ENCODE measurements around the gene RASA3.

RASA3 gene

GRCh38 chr13:114025405-114025713, 107.1 kb downstream of the RASA3 start:
- no peak overlapping the region for H3K4me3 ChIP-seq
- DNase-seq (ENCODE audit: low spot score): no peak
- peak overlapping the region in 1 of 2 donors; percentile 69 for H3K27ac ChIP-seq
- TF ChIP-seq, protein P1, sequence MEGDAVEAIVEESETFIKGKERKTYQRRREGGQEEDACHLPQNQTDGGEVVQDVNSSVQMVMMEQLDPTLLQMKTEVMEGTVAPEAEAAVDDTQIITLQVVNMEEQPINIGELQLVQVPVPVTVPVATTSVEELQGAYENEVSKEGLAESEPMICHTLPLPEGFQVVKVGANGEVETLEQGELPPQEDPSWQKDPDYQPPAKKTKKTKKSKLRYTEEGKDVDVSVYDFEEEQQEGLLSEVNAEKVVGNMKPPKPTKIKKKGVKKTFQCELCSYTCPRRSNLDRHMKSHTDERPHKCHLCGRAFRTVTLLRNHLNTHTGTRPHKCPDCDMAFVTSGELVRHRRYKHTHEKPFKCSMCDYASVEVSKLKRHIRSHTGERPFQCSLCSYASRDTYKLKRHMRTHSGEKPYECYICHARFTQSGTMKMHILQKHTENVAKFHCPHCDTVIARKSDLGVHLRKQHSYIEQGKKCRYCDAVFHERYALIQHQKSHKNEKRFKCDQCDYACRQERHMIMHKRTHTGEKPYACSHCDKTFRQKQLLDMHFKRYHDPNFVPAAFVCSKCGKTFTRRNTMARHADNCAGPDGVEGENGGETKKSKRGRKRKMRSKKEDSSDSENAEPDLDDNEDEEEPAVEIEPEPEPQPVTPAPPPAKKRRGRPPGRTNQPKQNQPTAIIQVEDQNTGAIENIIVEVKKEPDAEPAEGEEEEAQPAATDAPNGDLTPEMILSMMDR (IDR thresholded peaks at IDR 0.05): no peak

GRCh38 chr13:114024603-114025404, 107.6 kb downstream of the RASA3 start:
- TF ChIP-seq, protein P1 (IDR thresholded peaks at IDR 0.05): no peak
- Histone ChIP-seq H3K4me3 (no peak overlapping the region), H3K27ac (no peak overlapping the region)
- DNase-seq (ENCODE audit: low spot score): no peak

DNA sequence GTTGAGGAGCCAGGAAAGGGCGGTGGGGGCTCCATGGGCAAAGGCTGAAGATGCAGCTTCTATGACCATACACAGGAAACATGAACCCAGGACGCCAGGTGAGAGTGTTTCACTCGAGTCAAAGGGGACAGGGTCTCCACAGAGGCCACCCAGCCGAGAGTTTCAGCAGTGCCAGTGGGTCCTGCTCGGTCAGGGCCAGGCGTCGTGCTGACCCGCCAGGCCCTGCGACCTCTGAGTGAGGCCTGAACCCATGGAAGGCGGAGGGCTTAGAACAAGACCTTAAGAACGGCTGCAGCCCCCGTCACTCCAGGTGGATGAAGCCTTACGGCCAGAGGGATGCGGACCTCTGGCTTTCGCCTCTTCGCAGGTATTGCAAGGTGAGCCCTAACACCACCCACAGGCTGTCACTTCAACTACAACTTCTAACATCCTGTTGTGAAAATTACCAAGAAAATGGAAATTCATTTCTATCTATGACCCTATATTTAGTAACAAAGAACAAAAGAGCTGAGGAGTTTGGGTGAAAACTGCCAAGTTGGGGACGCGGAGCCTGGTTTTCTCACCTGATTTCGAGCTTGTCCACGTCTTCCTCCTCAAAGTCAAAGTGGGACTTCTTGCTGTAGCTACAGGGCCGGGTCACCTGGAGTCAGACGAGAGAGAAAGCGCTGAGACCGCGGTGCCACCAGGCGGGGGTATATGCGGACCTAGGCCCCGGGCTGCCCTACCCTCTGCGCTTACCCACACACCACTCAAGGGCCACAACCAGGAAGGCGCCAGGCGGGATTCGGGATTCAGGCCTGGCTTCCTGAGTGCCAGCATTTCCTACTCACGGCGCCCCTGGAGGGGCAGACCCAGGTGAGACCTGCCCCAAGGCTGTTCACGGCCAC, 108.5 kb downstream of the RASA3 start:
- no peak for DNase-seq (ENCODE audit: low spot score)
- H3K27ac ChIP-seq: no peak overlapping the region
- H3K4me3 ChIP-seq: no peak overlapping the region
- TF ChIP-seq, protein P1 (IDR thresholded peaks at IDR 0.05): no peak

DNA sequence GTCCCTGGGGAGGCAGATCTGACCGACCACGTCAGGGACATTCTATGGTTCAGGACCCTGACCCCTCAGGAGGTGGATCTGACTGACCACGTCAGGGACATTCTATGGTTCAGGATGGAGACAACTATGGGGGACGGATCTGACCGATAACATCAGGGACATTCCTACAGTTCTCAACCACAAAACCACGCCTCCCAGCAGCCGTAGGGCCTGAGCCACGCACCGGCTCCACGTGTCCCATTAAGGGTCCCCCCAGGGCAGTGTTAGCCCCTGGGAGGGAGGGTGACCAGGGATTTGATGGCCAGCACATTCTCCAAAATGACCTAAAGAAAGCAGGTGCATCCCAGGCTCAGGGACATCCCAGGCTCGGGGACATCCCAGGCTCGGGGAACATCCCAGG, 109.5 kb downstream of the RASA3 start:
- Histone ChIP-seq H3K4me3 (no peak overlapping the region), H3K27ac (no peak overlapping the region)
- TF ChIP-seq, protein P1 (IDR thresholded peaks at IDR 0.05): no peak
- DNase-seq (ENCODE audit: low spot score): no peak

DNA sequence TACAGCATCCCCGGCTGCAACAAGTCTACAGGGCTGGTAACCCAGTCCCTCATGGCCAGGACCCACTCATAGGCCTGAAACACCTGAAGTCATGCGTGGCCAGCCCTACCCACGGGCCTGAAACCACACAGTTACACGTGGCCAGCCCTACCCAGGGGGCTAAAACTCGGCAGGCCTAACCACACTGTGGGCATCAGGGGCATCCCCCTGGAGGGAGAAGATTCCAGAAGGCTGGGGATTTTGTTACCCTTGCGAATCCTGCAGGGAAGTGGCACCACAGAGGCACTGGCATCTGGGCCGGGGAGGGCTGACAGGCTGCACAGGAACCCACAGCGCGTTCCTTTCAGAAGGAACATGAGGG, 110.1 kb downstream of the RASA3 start:
- TF ChIP-seq, protein P1 (IDR thresholded peaks at IDR 0.05): no peak
- no peak overlapping the region for H3K4me3 ChIP-seq
- DNase-seq (ENCODE audit: low spot score): no peak
- no peak overlapping the region for H3K27ac ChIP-seq

GRCh38 chr13:114021464-114022308, 110.7 kb downstream of the RASA3 start:
- Histone ChIP-seq H3K4me3 (no peak overlapping the region), H3K27ac (no peak overlapping the region)
- DNase-seq (ENCODE audit: low spot score): no peak
- TF ChIP-seq, protein P1 (IDR thresholded peaks at IDR 0.05): no peak
